Trophoblast cell (in vitro differentiated cells and primary cell): ENCODE data around the gene S100A7.
"Not testable (repeated sequence)": the region's sequence is repeated elsewhere in the genome, so short reads cannot be mapped to it uniquely, and the experiment has no call there.

Source experiments
- DNase-seq, 2 donors: peaks; one replicate each; pipeline ENCODE4 v3.0.0-alpha.2; 2016
- H2AFZ ChIP-seq: 2 replicates; pipeline ENCODE4 v1.6.1; 2013; ENCODE audit warnings: low read length, moderate library complexity, mild to moderate bottlenecking; ENCODE audit not compliant: insufficient read depth, poor library complexity
- H2AK5ac ChIP-seq: 2 replicates; pipeline ENCODE4 v1.6.1; 2013; ENCODE audit warnings: mild to moderate bottlenecking, low read length
- H2BK120ac ChIP-seq: 2 replicates; pipeline ENCODE4 v1.6.1; 2013; ENCODE audit warnings: low read length, mild to moderate bottlenecking, moderate library complexity; ENCODE audit not compliant: insufficient read depth, poor library complexity
- H2BK12ac ChIP-seq: 2 replicates; pipeline ENCODE4 v1.6.1; 2013; ENCODE audit warnings: mild to moderate bottlenecking, low read length, moderate library complexity
- H2BK5ac ChIP-seq: 2 replicates; pipeline ENCODE4 v1.6.1; 2013; ENCODE audit warnings: low read length, low read depth, moderate library complexity, mild to moderate bottlenecking; ENCODE audit not compliant: poor library complexity
- H3K14ac ChIP-seq: 2 replicates; pipeline ENCODE4 v1.6.1; 2013; ENCODE audit warnings: mild to moderate bottlenecking, low read length
- H3K18ac ChIP-seq: 2 replicates; pipeline ENCODE4 v1.6.1; 2013; ENCODE audit warnings: mild to moderate bottlenecking, low read length
- H3K23ac ChIP-seq: 2 replicates; pipeline ENCODE4 v1.6.1; 2013; ENCODE audit warnings: low read length
- H3K27ac ChIP-seq: 2 replicates; pipeline ENCODE4 v1.5.1; 2013; ENCODE audit warnings: low read depth, mild to moderate bottlenecking, inconsistent platforms, low read length, moderate library complexity
- H3K27me3 ChIP-seq: 2 replicates; pipeline ENCODE4 v1.6.1; 2013; ENCODE audit warnings: inconsistent platforms, mild to moderate bottlenecking, low read length, moderate library complexity; ENCODE audit not compliant: insufficient read depth
- H3K36me3 ChIP-seq, 2 experiments: 1 replicate in 1 of 2; 2 replicates in 1 of 2; pipeline ENCODE4 v1.6.1; 2013; ENCODE audit warnings: low read length in 2 of 2, mild to moderate bottlenecking in 2 of 2, moderate library complexity in 1 of 2; ENCODE audit not compliant: insufficient read depth in 2 of 2, control insufficient read depth in 1 of 2
- H3K4ac ChIP-seq: 2 replicates; pipeline ENCODE4 v1.6.1; 2013; ENCODE audit warnings: low read depth, mild to moderate bottlenecking, low read length, moderate library complexity
- H3K4me1 ChIP-seq, 2 experiments: 1 replicate in 1 of 2; 2 replicates in 1 of 2; pipeline ENCODE4 v1.6.1; 2013; ENCODE audit warnings: low read length in 2 of 2, mild to moderate bottlenecking in 2 of 2, moderate library complexity in 1 of 2; ENCODE audit not compliant: insufficient read depth in 2 of 2, control insufficient read depth in 1 of 2
- H3K4me2 ChIP-seq: 2 replicates; pipeline ENCODE4 v1.6.1; 2013; ENCODE audit warnings: inconsistent platforms, mild to moderate bottlenecking, low read length, moderate library complexity
- H3K4me3 ChIP-seq: 2 replicates; pipeline ENCODE4 v1.5.1; 2013; ENCODE audit warnings: mild to moderate bottlenecking, low read depth, low read length, inconsistent platforms
- H3K79me1 ChIP-seq: one replicate; pipeline ENCODE4 v1.6.1; 2013; ENCODE audit warnings: low read length
- H3K79me2 ChIP-seq: 2 replicates; pipeline ENCODE4 v1.6.1; 2013; ENCODE audit warnings: low read length, mild to moderate bottlenecking; ENCODE audit not compliant: control insufficient read depth, insufficient read depth, poor library complexity
- H3K9ac ChIP-seq: 2 replicates; pipeline ENCODE4 v1.6.1; 2013; ENCODE audit warnings: mild to moderate bottlenecking, low read length
- H3K9me3 ChIP-seq: 2 replicates; pipeline ENCODE4 v1.6.1; 2013; ENCODE audit warnings: low read depth, mild to moderate bottlenecking, control low read depth, inconsistent platforms, low read length; ENCODE audit not compliant: insufficient read depth
- H4K12ac ChIP-seq: 2 replicates; pipeline ENCODE4 v1.6.1; 2013; ENCODE audit warnings: low read depth, mild to moderate bottlenecking, low read length, moderate library complexity
- H4K8ac ChIP-seq: 2 replicates; pipeline ENCODE4 v1.6.1; 2013; ENCODE audit warnings: low read depth, mild to moderate bottlenecking, low read length, moderate library complexity
- H4K91ac ChIP-seq: one replicate; pipeline ENCODE4 v1.6.1; 2013; ENCODE audit warnings: low read depth, mild to moderate bottlenecking, low read length, moderate library complexity
- WGBS: extraction: QIAGEN DNeasy Blood & Tissue Kit; methylation state at CpG from one replicate; pipeline ENCODE4 v1.1.7; 2013; ENCODE audit warnings: missing lambda C conversion rate; ENCODE audit not compliant: insufficient read length, insufficient coverage; ENCODE audit errors: extremely low coverage; 5-methylcytosine and 5-hydroxymethylcytosine counted together

Gene S100A7

DNA sequence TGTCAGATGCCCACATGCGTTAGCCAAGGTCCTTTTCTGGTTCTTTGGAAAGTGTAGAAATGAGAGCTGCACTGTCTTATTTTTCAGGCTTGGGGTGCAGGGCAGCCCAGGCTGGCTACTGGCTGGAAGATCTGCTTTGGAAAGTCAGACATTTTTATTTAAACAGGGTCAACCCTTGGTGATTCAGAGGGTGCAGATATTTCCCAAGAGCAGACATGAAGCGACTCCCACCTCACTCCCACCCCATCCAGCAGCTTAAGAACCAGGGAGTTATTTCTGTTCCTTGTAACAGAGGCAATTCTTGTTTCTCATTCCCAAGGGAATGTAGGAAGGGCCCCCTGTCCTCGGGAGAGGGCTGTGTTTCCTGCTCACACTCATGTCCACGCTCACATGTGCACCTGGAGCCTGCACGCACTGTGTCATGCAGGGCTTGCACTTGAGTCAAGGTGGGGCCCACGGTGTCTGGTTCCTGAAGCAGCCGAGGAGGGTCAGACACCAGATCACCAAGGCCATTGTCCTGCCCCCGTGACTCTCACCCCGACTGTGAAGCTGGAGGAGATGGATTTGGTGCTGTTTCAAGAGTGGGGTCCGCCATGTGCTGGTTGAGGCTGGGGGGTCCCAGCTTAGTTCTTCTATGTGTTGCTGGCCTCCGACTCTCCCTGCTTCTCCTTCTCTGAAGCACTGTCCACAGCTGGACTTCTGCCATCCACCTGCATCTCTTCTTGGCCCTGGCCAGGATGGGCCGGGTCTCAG lies 43.1 kb downstream of the S100A7 start:
- Histone ChIP-seq H3K79me1 (no peaks in the 10 kb centered on the region), H3K27ac (no peak overlapping the region), H4K12ac (no peak overlapping the region), H3K4me2 (no peak overlapping the region), H2AK5ac (no peak overlapping the region), H3K36me3 (no peaks in the 10 kb centered on the region), H2BK12ac (no peak overlapping the region), H3K79me2 (no peaks in the 10 kb centered on the region), H3K18ac (no peak overlapping the region), H3K4me1 (no peaks in the 10 kb centered on the region), H3K14ac (no peak overlapping the region), H3K4me3 (no peak overlapping the region), H4K8ac (no peak overlapping the region), H3K9me3 (peaks cover 1% of the 10 kb centered on the region), H4K91ac (no peak overlapping the region), H3K9ac (no peak overlapping the region), H2AFZ (no peak overlapping the region), H3K23ac (no peak overlapping the region), H3K4ac (no peak overlapping the region), H2BK5ac (no peak overlapping the region), H3K27me3 (no peaks in the 10 kb centered on the region), H2BK120ac (no peak overlapping the region)
- no CpG with 5 or more reads among the region's 12 CpGs for WGBS
- DNase-seq = no peak

DNA sequence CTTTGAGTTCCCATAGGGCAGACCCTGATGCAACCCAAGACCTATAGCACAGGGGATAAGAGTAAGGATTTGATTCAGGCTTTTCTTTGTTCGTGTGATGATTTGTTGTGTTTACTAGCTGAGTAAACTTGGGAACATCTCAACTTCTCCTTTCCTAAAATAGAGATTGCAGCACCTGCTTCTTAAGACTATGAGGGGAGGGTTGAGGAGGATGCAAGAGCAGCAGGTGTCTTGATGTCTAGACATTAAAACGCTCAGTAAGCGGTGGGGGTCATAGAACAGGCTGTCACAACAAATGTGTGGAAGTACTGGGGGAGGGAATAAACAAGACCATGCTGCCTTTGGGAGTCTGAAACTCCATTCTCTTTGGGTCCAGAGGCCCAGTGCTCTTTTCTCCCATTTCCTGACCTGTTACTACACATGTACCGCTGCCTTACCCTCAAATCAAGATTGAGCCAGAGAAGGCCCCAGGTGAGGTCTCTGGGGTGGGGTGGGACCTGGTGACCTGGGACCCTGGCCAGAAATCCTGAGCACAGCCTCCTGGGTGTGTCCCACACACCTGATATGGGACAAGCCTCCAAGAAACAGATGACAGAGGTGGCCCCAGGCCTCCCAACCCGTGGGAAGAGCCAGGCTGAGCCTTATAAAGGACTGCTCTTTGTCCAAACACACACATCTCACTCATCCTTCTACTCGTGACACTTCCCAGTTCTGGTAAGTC lies 44.4 kb downstream of the S100A7 start, which contains the start of gene S100A7A:
S100A7A (plus strand) TSS at position 671 of the 721 bp plus-strand sequence. CDS start 1,563 bp downstream, outside the sequence.
- WGBS = no CpG with 5 or more reads among the region's 6 CpGs
- no peak within 1 kb of the TSS for H3K18ac ChIP-seq
- H3K36me3 ChIP-seq = no peaks in the 10 kb centered on the region
- no peak within 1 kb of the TSS for H4K12ac ChIP-seq
- DNase-seq = no peak
- H2BK120ac ChIP-seq = no peak within 1 kb of the TSS
- no peak within 1 kb of the TSS for H2BK5ac ChIP-seq
- H4K91ac ChIP-seq = no peak within 1 kb of the TSS
- no peaks in the 10 kb centered on the region for H3K79me2 ChIP-seq
- H3K4ac ChIP-seq = no peak within 1 kb of the TSS
- no peaks in the 10 kb centered on the region for H3K27me3 ChIP-seq
- no peak within 1 kb of the TSS for H3K4me2 ChIP-seq
- H3K79me1 ChIP-seq = no peaks in the 10 kb centered on the region
- H3K23ac ChIP-seq = no peak within 1 kb of the TSS
- H3K9ac ChIP-seq = no peak within 1 kb of the TSS
- H2AK5ac ChIP-seq = no peak within 1 kb of the TSS
- H3K27ac ChIP-seq = no peak within 1 kb of the TSS
- H3K4me3 ChIP-seq = no peak within 1 kb of the TSS
- no peak within 1 kb of the TSS for H4K8ac ChIP-seq
- no peak within 1 kb of the TSS for H2AFZ ChIP-seq
- H2BK12ac ChIP-seq = no peak within 1 kb of the TSS
- H3K9me3 ChIP-seq = peaks cover 1% of the 10 kb centered on the region
- no peak within 1 kb of the TSS for H3K14ac ChIP-seq
- no peaks in the 10 kb centered on the region for H3K4me1 ChIP-seq

DNA sequence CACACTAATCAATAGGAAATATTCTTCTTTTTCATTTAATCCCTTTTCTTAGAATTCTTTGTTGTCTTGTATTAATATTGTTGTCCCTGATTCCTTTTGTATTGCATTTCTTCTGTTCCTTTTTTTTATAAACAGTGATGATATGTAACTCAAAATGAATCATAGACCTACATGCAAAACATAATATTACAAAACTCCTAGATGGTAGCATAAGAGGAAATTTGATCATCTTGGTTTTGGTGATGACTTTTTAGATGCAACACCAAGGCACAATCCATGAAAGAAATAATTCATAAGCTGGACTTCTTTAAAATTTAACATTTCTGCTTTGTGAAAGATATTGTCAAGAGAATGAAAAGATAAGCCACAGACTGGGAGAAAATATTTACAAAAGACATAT lies 46.5 kb downstream of the S100A7 start:
- H3K4me1 ChIP-seq, H2AFZ ChIP-seq, H3K4me3 ChIP-seq, H3K4me2 ChIP-seq, H3K27me3 ChIP-seq, H3K9me3 ChIP-seq, H4K91ac ChIP-seq, H2BK12ac ChIP-seq, H3K18ac ChIP-seq, H3K79me1 ChIP-seq, H3K4ac ChIP-seq, H3K79me2 ChIP-seq, H2BK5ac ChIP-seq, DNase-seq, H3K14ac ChIP-seq, H3K9ac ChIP-seq, H3K23ac ChIP-seq, H4K12ac ChIP-seq, H2AK5ac ChIP-seq, H3K27ac ChIP-seq, H2BK120ac ChIP-seq, H4K8ac ChIP-seq, H3K36me3 ChIP-seq: not testable (repeated sequence)
